Fibroblast of lung (primary cell): ENCODE measurements around the gene SH2B3.

Experiments used
- EZH2 ChIP-seq: IDR thresholded peaks from 2 replicates; pipeline ENCODE4 v1.5.1; 2012; ENCODE audit warnings: low read length, control low read depth, mild to moderate bottlenecking; ENCODE audit errors: missing control alignments
- TF ChIP-seq, protein P1 (sequence below), 2 donors: IDR thresholded peaks in 1 of 2; conservative IDR thresholded peaks in 1 of 2; 1 replicate in 1 of 2; 2 replicates in 1 of 2; pipeline ENCODE4 v1.5.1; 2011 to 2012; ENCODE audit warnings: low read length in 2 of 2, control low read depth in 1 of 2, inconsistent platforms in 1 of 2, low read depth in 1 of 2, mild to moderate bottlenecking in 1 of 2

DNA sequence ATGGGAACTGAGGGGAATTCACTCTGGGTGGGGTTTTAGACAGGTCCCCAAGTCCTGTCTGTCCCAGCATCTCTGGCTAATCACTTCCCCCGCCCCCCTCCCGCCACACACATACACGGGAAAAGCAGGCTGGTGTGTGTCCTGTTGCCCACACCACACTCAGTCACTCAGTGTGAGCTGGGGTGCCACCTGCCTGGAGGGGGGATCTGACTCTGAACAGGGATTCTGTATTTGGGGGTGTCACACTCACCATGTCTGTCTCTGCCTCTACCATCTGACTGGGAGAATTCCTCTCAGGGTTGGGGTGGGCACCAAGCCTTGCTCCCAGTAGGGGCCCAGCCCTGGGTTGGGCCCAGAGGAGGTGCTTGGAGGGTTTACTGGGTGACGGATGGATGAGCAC is 31.1 kb downstream of the SH2B3 start:
- TF ChIP-seq, protein P1, sequence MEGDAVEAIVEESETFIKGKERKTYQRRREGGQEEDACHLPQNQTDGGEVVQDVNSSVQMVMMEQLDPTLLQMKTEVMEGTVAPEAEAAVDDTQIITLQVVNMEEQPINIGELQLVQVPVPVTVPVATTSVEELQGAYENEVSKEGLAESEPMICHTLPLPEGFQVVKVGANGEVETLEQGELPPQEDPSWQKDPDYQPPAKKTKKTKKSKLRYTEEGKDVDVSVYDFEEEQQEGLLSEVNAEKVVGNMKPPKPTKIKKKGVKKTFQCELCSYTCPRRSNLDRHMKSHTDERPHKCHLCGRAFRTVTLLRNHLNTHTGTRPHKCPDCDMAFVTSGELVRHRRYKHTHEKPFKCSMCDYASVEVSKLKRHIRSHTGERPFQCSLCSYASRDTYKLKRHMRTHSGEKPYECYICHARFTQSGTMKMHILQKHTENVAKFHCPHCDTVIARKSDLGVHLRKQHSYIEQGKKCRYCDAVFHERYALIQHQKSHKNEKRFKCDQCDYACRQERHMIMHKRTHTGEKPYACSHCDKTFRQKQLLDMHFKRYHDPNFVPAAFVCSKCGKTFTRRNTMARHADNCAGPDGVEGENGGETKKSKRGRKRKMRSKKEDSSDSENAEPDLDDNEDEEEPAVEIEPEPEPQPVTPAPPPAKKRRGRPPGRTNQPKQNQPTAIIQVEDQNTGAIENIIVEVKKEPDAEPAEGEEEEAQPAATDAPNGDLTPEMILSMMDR (conservative IDR thresholded peaks at IDR 0.05 in 1 of 2, IDR thresholded peaks at IDR 0.05 in 1 of 2; ENCODE audit: low read depth in 1 of 2, low read length in 2 of 2): no peak
- no peak for TF ChIP-seq EZH2
